HG03175 (cell line): ENCODE data around the gene OMP.

Experiments used
- ATAC-seq: cut with Tn5 transposase; IDR thresholded peaks from one replicate; pipeline ENCODE4 v1.9.1; 2021; ENCODE audit warnings: mild to moderate bottlenecking, moderate library complexity; ENCODE audit not compliant: unreplicated experiment

OMP gene

DNA sequence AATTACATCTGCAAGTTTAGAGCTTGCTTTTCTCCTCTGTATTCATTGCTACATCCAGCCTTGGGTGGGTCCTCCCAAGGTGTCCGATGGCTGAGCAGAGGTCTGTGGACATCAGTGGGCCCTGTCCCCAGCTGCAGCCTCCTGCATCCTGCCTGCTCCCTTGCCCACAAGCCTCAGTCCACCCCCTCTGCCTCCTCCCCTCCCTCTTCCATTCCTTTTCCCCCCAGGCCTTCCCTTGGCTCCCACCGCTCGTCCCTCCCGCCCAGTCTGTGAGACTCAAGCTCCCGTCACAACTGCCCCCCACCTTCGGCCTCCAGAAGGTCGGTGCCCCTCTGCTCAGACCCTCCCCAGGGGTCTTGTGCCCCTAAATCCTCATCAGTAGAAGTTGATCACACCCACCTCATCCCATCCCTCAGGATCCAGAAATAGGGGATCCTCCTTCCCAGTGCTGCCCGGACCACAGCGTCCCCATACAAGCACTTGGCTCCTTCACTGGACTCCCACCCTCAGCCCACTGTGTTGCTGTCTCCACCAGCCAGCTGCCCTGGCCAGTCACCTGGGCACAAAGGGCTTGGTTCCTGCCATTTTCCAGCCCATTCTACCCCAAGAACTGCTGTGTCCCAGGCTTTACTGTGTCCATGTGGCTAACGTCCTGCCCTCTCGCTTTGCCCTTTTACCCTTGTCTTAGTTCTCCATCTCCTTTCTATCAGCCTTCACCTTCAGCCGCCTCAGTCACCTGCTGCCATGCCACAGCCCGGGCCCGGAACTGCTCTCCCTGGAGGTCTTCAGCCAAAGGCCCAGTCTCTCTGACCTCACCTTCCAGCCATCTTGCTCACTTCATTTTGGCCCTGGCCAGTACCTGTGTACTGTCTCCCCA is 2.2 kb upstream of the OMP start:
- ATAC-seq: no peak

DNA sequence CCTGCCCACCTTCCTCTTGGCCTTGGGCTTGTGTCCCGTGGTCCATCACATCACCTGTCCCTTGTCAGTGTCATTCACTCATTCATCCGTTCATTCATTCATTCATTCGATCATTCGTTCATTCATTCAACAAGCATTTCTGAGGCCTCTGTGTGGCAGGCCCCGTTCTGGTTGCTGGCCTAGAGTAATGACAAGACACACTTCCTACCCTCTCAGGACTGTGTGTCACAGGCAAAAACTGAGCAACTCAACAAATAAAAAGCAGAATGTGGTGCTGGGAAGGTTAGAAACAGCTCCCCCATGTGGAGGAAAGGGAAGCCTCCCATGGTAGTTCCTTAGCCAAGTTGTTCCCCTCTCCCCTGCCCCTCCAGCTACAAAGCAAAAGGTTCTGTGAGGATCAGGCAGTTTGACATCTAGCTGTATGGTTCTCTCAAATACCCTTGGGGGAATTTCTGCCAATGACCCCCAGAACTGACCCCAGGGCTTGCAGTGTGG is 1.6 kb upstream of the OMP start:
- no peak for ATAC-seq

DNA sequence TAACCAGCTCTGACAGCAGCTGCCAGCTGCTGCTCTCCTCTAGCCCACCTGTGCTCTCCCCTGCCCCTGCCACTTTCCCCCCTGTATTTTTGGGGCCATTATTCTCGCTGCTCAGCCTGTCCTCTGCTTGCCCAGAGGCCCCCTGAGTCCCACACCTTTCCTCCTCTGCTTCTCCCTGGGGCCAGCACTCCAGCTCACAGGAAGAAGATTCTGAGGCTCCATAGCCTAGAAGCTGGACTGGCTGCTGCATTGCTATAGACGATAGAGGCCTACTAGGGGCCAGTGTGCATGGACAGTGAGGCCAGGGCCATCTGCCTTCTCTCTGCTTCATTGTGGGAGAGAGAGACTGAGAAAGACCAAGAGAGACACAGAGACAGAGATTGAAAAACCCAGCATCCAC is 679 bp downstream of the OMP start:
- no peak for ATAC-seq

DNA sequence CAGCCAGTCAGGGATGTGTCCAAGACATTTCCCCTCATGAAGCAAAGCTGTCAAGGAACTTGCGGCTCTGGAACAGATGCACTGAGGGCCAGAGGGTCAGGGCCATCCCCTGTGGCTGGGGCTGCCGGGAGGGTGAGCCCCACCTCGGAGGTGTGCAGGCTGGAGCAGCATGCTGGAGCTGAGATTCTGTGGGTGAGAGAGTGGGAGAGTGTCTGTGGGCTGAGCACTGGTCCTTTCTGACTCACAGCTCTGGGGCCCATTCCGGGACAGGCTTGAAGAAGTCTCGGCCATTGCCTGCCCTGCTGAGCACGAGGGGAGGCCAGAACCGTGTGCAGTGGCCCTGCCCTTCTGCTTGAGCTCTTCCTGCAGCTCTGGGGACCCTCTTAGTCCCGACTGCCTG is 2.1 kb downstream of the OMP start:
- ATAC-seq: no peak

DNA sequence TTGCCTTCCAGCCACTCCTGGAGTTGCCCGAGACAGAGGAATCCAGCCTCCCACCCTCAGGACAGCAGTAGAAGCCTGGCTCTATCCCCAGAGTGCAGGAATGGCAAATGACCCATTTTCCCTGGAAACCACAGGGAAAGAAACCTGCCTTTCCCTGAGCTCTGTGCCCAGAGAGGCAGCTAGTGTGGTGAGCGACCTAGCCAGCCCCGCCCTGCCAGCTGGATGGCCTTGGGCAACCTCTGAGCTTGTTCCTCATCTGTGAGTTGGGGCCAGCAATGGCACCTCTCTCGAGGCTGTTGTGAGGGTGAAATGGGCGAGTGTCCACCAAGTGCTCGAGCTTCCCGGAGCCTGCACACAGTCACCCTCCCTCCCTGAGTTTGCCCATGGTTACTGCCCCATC is 3.7 kb downstream of the OMP start:
- ATAC-seq: no peak

DNA sequence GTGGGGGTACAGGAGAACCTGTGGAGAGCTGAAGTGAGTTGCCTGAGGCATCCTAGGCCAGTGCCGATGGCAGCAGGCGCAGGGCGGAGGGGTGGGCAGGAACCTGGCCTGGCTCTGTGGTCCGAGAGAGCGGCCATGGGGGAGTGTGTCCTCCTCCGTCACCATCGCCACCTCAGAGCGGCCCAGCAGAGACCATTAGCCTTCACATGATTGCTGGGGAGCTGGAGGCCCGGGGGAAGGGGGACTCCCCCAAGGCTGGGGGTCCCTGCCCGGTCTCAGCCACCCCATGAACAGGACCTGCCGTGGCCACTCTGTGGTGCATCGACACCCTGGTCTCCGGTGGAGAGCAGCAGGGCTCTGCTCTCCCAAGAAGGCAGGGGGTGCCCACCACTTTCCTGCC is 4.1 kb downstream of the OMP start:
- no peak for ATAC-seq

DNA sequence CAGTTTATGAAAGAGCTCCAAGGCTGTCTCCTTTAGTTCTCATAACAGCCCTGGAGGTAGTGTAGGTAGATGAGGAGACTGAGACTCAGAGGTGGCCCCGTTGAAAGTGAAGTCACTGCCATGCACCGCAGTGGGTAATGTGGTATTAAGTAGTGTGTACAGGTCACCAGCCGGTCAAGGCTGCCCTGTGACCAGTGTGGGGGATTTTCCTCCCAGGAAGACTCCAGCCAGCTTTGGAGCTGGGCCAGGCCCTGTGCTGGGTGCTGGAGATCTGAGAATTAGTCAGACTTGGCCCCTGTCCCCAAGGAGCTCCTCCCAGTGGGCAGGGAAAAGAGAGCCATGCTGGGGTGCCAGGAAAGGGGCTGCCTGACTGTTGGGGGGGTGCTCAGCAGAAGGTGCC is 5.3 kb downstream of the OMP start:
- ATAC-seq: no peak

DNA sequence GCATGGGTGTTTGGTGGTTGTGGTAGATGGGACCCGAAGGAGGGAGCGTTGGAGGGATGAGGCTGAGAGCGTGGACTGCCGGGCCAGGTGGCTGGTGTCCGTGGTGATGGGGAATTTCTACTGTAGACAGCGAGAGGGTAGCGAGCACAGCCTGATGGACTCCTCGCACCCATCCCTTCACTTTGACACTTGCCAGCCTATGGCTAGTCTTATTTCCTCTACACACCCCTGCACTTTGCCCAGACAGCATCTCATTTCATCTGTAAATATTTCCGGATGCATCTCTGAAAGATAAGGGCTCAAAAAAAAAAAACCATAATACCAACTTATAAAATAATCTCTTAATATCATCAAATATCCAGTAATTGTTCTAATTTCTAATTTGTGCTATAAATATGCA is 5.8 kb downstream of the OMP start:
- no peak for ATAC-seq

DNA sequence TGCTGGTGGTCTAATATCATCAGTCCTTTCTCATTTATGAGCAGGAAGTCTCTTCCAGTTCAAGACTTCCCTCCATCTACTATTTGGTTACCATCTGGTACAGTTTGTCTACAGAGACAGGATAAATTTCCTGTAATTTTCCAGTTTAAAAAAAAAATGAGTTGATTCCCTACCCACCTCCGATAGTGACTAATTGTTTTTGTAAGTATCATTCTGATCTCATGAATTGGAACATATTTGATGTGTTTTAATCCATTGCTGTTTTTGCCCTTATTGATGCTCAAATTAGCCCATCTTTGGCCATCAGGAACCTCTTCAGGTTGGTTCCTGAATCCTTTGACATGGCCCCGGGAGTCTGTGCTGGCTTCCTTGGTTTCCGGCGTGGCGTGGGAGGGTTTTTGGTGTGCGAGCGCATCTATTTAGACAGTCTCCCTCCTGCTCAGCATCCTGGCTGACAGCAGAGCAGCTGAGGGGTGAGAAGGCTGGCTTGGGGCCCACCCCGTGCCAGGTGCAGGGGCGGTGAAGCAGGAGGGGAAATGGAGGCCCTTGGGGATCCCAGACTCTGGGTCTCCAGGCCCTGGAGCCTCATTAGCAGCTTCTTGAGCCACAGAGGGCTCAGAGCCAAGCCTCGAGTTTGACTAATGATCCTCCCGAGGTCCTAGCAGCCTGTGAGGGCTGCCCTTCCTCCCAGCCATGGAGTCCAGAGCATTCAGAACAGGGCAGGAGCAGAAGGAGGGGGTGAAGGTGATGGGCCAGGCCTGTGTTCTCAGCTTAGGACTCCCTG is 6.8 kb downstream of the OMP start:
- ATAC-seq: no peak

DNA sequence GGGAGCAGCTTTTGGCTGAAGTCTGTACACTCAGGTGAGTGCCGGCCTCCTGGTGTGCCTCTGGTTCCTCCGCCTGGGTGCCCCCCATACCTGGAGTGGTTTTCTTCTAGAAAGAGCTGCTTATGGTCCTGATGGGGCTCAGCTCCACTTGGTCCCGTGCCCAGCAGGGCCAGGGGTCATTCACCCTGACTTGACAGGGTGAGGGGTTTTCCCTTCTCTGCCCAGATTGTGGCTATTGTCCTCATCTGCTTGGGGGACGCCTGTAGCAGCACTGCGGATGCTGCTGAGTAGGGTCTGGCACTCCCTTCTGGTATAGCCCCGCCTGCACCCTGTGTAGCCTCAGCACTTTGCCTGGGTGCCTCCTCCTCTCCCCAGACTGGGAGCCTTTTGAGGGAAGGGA is 8.2 kb downstream of the OMP start:
- no peak for ATAC-seq

DNA sequence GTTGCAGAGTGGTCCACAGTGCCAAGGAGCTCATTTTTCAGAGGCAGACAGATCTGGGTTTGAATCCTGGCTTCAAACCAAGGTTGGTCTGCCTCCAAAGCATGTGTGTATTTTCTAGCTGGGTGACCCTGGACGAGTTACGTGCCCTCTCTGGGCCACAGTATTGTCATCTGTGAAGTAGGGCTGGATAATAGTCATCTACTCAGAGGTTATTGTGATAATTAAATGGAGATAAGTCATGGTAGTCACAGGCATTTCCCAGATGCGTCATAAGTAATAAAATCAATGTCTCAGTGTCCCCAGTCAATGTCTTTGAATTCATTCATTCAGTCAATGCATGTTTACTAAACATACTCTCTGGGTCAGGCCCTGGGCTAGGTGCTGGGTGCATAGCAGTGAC is 8.6 kb downstream of the OMP start:
- ATAC-seq: no peak

DNA sequence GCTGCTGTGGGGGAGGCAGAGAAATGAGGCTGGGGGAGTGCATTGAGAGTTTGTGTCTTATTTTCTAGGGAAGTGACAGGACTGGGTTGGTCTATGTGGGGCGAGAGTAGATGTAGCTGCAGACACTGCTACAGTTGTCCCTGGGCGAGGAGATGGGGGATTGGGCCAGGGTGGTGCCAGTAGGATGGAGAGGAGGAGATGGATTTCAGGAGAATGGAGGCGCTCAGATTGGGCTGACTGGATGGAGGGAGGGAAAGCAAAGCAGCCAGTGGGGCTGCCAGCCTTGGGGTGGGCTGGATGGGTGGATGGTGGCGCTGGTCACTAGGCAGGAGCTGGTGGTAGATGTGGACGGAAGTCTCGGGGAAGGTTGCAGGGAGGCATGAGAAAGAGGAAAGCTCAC is 9.3 kb downstream of the OMP start:
- no peak for ATAC-seq

DNA sequence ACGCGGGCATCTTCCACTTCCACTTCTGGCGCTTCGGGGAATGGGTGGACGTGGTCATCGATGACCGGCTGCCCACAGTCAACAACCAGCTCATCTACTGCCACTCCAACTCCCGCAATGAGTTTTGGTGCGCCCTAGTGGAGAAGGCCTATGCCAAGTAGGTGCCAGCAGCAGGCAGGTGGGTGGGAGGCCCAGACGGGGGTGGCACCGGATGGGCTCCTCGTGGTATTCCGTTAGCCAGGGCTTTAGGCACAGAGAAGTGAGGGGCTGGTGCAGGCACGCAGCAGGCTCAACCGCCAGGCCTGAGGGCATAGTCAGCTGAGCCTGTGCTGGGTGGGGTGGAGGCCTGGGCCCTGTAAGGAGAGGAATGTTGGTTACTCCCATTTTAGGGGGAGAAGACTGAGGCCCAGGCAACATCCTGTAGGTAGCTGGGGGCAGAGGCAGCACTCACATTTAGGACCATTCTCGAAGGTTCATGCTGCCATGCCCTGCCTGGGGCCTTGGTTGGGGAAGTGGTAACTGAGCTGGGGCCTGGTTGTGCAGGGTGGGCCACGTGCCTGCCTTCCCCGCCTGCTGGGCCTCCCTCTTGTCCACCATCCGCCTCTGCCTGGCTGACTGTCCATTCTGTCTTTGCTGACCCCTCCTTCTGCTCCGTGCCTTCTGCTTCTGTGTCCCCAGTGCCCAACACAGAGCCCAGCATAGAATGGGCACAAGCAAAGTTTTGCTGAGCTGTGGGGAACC is 10.2 kb downstream of the OMP start:
- no peak for ATAC-seq

DNA sequence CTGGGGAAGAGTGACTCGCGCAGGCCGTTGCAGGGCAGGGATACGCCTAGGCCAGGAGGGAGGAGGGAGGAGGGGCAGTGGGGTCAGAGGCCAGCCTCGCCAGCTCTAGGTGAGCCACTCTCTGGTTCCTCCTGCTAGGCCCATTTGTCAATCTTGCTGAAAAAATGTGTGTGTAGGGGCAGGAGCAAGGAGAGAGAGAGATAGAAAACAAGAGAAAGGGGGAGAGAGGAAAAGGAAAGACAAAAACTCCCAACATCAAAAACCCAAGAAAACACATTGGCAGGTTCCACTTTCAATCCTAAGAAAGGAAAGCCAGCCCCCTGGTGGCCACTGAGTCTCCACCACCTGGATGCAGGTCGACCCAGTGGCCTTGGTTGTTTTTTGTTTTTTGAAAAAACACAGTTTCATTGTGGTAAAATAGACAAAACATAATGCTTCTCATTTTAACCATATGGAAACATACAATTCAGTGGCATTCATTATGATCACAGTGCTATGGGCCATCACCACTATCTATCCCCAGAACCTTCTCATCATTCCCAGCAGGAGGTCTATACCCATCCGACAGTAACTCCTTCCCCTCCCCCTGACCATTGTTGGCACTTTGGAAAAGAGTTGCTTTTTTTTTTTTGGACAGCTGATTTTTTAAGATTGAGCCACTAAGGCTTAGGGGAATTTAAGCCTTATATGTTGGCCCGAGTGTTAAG is 10.9 kb downstream of the OMP start:
- no peak for ATAC-seq

DNA sequence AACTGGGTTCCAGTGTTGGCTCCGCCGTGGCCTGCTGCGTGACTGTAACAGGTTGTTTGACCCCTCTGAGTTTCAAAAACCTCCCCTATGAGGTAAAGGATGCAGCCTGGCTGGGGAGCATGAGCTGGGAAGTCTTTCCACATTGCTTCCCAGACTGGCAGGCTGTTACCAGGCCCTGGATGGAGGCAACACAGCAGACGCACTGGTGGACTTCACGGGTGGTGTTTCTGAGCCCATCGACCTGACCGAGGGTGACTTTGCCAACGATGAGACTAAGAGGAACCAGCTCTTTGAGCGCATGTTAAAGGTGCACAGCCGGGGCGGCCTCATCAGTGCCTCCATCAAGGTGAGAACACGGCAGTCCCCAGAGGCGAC is 11.4 kb downstream of the OMP start:
- no peak for ATAC-seq

DNA sequence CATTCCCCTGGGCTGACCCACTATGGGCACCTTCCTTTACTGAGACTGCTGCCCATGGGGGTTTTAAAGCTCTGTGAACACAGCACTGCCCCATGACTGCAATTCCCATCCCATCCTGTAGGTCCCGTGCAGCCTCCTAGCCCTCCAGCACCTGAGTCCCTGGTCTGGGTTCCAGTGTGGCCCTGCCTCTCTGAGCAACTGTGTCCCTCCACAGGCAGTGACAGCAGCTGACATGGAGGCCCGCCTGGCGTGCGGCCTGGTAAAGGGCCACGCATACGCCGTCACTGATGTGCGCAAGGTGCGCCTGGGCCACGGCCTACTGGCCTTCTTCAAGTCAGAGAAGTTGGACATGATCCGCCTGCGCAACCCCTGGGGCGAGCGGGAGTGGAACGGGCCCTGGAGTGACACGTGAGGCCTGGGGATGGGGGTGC is 12.6 kb downstream of the OMP start:
- ATAC-seq: no peak

DNA sequence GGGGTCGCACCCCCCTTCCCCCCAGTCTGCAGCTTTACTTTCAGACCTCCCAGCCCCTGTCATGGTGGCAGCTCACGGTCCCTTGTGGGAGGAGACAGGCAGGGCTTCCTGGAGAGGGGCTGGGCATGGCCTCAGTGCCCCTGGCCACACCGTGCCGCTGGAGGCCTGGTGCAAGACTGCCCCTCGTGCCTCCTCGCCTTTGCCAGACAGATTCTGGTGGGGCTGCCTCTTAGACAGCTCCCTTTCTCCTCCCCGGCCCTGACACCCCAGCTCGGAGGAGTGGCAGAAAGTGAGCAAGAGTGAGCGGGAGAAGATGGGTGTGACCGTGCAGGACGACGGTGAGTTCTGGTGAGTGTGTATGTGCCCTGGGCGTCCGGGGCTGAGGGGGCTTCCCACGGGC is 13.3 kb downstream of the OMP start:
- no peak for ATAC-seq

DNA sequence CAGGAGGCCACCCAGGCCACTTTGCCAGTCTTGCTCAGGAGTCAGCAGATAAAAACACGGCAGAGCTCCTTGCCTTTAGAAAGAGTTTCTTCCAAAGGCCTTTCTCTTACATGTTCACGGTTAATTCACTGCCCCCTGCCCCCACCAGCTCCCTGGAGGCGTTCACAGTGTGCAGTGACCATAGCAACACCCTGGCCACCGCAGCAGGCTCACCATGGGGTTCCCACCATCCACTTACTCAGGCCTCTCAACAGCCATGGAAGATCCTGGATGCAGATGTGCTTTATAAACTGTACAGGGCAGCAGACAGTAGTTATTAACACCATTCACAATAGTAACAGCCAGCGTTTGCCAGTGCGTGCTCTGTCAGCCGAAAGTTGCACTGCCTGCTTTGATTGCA is 14.9 kb downstream of the OMP start:
- no peak for ATAC-seq

DNA sequence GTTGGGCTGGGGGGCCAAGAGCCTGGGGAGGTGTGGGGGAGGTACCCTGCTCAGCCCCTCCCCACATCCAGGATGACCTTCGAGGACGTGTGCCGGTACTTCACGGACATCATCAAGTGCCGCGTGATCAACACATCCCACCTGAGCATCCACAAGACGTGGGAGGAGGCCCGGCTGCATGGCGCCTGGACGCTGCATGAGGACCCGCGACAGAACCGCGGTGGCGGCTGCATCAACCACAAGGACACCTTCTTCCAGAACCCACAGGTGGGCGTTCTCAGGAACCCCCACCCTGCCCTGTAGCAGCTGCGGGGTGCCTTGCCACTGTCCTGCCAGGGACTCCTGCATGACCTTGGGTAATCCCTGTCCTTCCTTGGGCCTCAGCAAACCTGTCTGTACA is 15.4 kb downstream of the OMP start:
- ATAC-seq: no peak

DNA sequence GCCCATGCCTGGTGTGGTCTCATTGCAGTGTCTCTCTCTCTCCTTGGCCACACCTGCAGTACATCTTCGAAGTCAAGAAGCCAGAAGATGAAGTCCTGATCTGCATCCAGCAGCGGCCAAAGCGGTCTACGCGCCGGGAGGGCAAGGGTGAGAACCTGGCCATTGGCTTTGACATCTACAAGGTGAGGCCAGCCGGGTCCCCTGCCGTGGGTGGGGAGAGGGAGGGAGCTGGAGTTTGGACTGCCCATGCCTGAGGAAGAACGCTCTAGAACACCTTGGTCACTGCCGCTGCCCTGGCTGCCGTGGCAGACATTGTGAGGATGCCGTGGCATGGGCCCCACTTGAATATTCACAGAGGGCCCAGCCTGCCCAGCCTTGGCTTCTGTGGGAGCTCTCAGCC is 16.3 kb downstream of the OMP start:
- no peak for ATAC-seq

DNA sequence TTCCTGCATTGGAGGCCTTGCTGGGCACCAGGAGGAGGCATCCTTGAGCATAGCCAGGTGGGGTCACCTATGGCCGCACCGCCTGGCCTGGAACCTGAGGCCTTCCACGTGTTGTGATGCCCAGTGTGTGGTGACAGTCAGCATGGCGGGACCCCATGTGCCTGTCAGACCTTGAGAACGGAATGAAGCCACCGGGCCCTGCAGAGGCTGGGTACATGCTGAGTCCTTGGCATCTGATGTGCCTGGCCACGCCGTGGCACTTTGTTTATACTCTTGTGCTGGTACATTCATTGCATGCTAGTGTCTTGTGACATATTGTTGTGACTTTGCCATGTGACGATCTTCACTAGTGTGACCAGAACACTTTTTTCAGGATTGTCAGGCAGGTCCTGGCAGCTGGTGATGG is 16.9 kb downstream of the OMP start:
- no peak for ATAC-seq
